HTR-8/SVneo (cell line): ENCODE data around the gene PATJ.
A peak's percentile ranks its signal among the peaks of the same experiment; 100 is the strongest.
"Not testable (repeated sequence)": the region's sequence is repeated elsewhere in the genome, so short reads cannot be mapped to it uniquely, and the experiment has no call there.

Source experiments
- DNase-seq: peaks from one replicate; pipeline ENCODE4 v3.0.0; 2011; ENCODE audit warnings: low spot score, mixed read lengths; ENCODE audit not compliant: insufficient read length
- FAIRE-seq: peaks from 2 replicates; lab custom pipeline; 2011; peaks lifted over from hg19 to GRCh38; lab: Jason Lieb, UNC

Gene PATJ

DNA sequence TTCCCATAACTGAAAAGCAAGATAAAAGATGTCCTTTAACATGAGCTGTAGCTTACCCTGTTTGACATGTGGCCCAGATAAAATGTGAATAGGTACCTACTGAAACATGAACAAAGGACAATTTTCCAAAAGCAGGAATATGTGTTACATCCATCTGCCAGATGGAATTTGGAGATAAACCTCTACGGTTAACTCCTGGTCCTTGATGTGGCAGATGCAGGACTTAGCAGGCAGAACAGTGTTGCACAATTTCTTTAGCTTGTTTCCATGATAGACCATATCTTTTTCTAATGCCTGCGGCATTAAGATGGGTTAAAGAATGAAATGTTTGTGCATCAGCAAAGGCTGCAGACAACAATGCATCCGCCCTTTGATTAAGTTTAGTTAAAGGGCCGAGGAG lies 437.8 kb downstream of the PATJ start:
- FAIRE-seq, DNase-seq: not testable (repeated sequence)

DNA sequence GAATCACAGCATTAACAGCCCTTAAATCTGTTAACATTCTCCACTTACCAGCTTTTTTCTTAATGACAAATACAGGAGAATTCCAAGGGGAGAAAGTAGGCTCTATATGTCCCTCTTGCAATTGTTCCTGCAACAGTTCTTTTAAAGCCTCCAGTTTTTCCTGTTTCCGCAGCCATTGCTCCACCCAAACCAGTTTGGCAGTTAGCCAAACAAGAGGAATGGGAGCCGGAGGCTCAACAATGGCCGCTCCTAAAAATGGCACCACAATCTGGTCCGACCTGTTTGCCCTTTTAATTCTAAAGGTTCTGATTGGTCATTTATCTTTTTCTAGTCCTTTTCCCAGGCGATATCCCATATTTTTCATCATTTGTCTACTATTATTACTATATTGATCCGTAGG lies 438.4 kb downstream of the PATJ start:
- DNase-seq (no peak), FAIRE-seq (no peak)

DNA sequence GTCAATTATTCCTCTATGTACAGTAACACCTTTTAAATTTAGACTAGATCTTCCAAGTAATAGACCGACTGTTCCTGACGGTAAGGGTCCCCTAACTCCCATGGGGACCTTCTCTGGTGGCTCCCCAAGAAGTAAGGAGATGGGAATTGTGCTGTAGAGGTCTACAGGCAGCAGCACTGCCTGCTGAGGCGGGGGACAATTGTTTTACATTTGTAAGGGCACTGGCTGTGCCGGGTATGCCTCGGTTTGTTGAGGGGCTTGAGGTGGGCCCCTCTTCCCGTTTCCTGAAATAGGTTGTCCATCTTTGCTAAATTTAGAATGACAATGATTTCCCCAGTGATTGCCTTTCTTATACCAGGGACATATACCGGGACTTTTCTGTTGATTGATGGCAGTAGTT lies 439.3 kb downstream of the PATJ start:
- FAIRE-seq (no peak), DNase-seq (no peak)

DNA sequence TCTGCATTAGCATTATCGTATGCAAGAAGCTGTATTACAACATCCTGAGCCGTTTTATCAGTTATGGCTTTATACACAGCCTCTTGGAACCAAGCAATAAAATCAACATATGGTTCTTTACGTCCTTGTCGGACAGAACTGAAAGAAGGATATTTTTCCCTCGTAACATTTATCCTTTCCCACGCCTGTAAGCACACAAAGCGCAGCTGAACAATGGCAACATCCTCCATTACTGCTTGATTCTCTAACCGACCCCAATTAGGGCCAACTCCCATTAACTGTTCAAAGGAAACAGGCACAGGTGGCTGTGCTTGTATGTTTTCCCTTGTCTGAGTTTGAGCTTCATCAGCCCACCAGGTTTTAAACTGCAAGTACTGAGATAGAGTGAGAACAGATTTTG lies 439.9 kb downstream of the PATJ start:
- not testable (repeated sequence) for DNase-seq, FAIRE-seq

DNA sequence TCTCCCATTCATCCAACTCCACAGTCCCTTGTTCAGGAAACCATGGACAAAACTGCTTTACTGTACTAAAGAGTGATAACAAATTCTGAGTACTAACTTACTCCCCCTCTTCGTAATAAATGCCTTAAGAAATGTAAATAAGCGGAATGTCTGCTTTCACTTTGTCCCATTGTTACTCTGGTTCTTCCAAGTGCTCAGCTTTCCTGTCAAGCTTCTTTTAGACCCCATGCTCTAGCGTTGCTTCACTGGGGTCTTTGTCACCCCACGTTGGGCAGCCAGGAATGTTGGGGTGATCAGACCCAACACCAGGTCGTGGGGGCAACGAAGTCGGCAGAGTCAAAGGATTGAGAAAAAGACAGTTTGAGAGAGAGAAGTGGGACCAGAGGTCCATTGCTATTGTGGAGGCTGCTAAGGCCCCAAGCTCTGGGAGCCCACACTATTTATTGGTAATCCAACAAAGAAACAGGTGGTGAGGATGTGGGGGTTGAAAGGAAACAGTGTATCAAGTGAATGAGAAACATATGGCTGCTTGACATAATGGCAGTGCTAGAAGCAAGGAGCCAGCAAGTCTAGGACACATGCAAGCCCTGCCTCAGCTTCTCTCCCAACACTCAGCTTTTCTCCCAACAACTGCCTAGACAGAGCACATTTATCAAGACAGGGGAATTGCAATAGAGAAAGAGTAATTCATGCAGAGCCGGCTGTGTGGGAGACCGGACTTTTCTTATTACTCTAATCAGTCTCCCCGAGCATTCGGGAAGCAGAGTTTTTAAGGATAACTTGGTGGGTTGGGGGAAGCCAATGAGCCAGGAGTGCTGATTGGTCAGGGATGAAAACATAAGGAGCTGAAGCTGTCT lies 441.1 kb downstream of the PATJ start:
- FAIRE-seq, DNase-seq: not testable (repeated sequence)

DNA sequence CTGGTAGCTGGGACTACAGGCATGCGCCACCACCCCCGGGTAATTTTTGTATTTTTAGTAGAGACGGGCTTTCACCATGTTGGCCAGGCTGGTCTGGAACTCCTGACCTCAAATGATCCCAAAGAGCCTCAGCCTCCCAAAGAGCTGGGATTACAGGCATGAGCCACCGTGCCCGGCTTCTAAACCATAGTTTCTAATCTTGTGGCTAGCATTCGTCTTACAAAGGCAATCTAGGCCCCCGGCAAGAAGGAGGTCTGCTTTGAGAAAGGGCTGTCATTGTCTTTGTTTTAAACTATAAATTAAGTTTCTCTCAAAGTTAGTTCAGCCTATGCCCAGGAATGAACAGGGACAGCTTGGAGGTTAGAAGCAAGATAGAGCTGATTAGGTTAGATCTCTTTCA lies 442.1 kb downstream of the PATJ start:
- DNase-seq (no peak), FAIRE-seq (no peak)

DNA sequence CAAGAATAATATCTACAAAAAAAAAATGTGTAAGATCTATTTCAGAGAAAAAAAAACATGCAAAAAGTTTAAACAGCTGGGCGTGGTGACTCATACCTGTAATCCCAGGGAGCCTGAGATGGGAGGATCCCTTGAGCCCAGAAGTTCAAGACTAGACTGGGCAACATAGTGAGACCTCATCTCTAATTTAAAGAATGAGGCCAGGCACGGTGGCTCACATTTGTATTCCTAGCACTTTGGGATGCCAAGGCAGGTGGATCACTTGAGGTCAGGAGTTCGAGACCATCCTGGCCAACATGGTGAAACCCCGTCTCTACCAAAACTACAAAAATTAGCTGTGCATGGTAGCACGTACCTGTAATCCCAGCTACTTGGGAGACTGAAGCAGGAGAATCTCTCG lies 443.0 kb downstream of the PATJ start:
- FAIRE-seq, DNase-seq: not testable (repeated sequence)

DNA sequence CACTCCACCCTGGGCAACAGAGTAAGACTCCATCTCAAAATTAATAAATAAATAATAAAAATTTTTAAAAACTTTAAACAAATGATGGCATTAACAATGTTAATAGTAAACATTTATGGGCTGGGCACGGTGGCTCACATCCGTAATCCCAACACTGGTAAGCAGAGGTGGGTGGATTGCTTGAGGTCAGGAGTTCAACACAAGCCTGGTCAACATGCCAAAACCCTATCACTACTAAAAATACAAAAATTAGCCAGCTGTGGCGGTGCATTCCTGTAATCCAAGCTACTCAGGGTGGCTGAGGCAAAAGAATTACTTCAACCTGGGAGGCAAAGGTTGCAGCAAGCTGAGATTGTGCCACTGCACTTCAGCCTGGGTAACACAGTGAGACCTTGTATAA lies 443.4 kb downstream of the PATJ start:
- no peak for FAIRE-seq
- DNase-seq: no peak

DNA sequence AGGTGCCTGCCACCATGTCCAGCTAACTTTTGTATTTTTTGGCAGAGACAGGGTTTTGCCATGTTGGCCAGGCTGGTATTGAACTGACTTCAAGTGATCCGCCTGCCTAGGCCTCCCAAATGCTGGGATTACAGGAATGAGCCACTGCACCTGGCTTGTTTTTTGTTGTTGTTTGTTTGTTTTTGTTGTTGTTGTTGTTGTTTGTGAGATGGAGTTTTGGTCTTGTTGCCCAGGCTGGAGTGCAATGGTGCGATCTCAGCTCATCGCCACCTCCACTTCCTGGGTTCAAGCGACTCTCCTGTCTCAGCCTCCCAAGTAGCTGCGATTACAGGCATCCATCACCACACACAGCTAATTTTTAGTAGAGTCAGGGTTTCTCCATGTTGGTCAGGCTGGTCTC lies 445.3 kb downstream of the PATJ start:
- DNase-seq (no peak), FAIRE-seq (no peak)

DNA sequence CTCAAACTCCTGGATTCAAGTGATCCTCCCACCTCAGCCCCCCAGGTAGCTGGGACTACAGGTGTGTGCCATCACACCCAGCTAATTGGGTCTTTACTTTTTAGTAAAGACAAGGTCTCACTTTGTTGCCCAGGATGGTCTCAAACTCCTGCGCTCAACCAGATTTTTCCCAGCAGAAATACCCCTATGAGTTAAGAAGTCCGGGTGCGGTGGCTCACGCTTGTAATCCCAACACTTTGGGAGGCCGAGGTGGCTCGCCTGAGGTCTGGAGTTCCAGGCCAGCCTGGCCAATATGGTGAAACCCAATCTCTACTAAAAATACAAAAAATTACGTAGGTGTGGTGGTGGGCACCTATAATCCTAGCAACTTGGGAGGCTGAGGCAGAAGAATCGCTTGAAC lies 445.8 kb downstream of the PATJ start:
- DNase-seq (no peak), FAIRE-seq (no peak)

DNA sequence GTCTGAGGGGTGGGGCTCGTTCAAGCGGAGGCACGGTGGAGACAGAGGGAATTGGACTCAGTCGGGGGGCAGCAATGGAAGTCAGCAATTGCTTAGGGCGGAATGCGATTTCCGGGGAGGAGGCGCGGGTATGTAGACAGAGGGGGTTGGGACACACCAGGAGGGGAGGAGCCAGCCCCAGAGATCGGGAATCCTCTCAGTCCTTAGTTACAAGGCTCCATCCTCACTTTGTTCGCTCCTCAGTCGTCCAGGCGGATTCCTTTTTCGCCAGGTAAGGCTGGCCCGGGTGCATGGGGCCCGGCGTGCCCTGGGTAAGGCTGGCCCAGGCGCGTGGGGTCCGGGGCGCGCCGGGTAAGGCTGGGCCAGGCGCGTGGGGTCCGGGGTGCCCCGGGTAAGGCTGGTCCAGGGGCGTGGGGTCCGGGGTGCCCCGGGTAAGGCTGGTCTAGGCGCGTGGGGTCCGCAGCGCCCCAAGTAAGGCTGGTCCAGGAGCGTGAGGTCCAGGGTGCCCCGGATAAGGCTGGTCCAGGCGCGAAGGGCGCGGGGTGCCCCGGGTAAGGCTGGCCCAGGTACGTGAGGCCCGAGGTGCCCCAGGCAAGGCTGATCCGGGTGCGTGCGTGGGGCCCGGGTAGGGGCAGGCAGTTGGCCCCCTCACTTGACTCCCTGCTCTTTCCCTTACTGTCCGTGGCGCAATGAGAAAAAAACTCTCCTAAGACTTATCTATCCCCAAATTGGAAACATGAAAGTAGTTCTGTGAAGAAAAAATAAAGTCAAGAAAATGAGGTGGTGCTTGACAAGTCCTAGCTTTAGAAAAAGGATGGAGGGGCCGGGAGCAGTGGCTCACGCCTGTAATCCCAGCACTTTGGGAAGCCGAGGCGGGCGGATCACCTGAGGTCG lies 452.6 kb downstream of the PATJ start, which contains the start of gene L1TD1:
L1TD1 (plus strand) TSS at position 199 of the 894 bp plus-strand sequence. CDS start 11,780 bp downstream, outside the sequence.
- FAIRE-seq (no peak), DNase-seq (peak; percentile 34)

DNA sequence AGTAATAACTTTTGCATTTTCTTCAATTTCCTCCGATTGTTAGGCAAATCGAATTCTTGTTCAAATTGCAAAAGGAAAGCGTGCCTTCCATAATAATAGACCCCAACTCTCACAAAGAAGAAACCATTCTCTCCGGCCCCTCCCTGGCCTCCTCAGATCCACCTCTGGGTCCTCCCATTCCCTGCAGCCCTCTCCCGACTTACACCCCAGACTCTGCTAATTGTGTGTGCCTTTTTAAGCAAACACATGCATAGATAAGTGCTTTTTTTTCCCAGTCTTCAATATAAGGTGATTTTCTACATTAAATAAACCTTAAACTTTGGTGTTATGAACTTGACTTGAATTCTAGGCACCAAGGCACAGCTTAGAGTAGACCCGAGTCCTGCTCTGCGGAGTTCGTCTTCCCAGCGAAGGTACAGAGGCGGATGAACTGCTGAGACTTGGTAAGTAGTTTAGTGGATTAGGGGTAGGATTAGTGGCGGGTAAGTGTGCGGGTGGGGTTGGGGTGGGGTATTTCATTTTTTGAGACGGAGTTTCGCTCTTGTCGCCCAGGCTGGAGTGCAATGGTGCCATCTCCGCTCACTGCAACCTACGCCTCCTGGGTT lies 453.9 kb downstream of the PATJ start:
- FAIRE-seq: no peak

DNA sequence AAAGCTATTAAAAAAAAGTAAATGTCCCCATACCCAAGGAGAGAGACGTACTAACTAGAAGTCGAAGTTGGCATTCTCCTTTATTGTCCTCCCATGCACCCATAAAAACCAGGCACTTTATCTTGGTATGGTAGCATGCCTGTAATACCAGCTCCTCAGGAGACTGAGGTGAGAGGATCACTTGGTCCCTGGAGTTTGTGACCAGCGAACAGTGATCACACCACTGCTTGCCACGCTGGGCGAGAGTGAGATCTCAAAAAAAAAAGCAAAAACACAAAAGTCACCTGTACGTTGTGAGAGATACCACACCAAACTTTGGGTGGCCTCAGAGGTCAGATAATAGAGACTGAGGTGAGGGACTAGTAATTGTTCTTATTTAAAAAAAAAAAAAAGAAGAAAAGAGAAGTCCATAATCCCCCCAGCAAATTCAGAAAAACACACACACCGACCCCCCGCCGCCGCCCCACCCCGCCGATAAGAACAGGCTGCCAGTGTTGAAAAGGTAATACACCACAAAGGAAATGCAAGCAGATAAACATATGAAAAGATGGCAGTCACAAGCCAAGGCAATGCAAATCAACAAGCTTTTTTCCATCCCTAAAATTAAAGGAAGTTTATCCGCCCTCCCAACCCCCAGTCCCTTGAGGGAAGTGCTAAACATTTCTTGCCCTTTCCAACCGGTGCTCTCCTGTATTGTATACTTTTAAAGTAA lies 455.9 kb downstream of the PATJ start:
- DNase-seq (no peak), FAIRE-seq (no peak)

More for the DNA sequence above, 453.9 kb downstream of the PATJ start:
- DNase-seq: no peak

DNA sequence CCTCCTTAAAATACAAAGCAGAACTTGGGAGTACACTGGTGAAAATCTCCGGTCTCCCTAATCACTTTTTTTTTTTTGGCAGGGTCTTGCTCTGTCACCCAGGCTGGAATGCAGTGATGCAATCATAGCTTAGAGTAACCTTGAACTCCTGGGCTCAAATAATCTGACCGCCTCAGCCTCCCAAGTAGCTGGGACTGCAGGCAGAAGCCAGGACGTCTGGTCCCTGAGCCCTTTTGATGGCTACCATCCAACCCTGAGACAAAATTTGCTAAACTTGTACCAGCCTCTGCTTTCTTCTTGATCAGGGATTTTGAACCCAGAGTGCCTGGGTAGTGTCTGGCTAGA lies 456.5 kb downstream of the PATJ start:
- DNase-seq (no peak), FAIRE-seq (no peak)

DNA sequence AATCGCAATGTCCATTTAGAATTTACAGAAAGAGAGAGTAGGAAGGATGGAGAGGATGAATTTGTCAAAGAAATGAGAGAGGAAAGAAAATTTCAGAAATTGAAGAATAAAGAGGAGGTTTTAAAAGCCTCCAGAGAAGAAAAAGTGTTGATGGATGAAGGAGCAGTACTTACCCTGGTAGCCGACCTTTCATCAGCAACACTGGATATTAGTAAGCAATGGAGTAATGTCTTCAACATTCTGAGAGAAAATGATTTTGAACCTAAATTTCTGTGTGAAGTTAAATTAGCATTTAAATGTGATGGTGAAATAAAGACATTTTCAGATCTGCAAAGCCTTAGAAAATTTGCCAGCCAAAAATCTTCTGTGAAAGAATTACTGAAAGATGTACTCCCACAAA lies 464.9 kb downstream of the PATJ start:
- DNase-seq (no peak), FAIRE-seq (no peak)

DNA sequence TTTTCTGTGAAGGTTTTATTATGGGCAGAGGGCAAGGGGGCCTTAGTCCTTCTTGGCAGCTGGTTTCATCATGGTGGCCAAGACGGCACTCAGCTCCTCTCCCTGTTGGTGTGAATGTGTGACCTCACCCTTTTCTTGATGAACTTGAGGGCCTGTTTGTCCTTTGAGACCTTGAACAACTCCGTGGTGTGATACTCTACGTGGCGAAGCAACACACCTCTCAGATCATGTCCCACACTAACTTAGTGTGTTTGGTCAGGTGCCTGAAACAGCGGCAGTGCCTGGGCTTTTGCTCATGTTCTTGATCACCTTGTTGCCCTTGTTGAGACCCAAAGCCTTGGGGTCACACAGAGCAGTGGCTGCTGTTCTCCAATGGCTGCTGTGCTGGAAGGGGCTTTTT lies 465.8 kb downstream of the PATJ start:
- DNase-seq (no peak), FAIRE-seq (no peak)

DNA sequence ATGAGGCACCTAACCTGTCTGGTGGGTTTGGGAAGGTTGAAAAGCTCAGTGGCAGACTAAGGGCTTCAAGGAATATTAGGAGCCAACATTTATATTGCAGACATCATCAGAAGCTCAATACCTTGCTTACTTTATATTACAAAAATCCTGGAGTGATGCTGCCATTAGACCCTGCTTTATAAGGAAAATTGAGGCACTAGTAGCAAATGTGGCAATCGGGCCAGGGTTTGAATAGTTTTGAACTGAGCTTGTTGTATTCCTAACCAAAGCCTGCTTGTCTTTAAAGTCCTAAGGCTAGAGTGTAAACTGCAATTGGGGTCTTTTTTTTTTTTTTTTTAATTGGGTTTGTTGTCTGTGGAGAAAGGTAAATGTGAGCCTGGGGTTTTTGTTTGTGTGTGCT lies 466.7 kb downstream of the PATJ start:
- FAIRE-seq: no peak
- DNase-seq: no peak

DNA sequence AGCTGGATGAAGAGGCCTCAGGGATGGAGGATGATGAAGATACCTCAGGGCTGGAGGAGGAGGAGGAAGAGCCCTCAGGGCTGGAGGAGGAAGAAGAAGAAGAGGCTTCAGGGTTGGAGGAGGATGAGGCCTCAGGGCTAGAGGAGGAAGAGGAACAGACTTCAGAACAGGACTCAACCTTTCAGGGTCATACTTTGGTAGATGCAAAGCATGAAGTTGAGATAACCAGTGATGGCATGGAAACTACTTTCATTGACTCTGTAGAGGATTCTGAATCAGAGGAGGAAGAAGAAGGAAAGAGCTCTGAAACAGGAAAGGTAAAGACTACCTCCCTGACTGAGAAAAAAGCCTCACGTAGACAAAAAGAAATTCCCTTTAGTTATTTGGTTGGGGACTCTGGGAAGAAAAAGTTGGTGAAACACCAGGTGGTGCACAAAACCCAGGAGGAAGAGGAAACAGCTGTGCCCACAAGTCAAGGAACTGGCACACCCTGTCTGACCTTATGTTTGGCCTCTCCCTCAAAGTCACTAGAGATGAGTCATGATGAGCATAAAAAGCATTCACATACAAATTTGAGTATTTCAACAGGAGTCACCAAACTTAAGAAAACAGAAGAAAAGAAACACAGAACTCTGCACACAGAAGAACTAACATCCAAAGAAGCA lies 467.8 kb downstream of the PATJ start:
- no peak for FAIRE-seq
- no peak for DNase-seq

DNA sequence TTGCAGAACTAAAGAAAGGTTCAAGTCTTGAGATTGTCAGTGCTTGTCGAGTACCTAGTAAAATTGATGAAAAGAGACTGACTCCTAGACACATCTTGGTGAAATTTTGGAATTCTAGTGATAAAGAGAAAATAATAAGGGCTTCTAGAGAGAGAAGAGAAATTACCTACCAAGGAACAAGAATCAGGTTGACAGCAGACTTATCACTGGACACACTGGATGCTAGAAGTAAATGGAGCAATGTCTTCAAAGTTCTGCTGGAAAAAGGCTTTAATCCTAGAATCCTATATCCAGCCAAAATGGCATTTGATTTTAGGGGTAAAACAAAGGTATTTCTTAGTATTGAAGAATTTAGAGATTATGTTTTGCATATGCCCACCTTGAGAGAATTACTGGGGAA lies 468.7 kb downstream of the PATJ start:
- DNase-seq (no peak), FAIRE-seq (no peak)

DNA sequence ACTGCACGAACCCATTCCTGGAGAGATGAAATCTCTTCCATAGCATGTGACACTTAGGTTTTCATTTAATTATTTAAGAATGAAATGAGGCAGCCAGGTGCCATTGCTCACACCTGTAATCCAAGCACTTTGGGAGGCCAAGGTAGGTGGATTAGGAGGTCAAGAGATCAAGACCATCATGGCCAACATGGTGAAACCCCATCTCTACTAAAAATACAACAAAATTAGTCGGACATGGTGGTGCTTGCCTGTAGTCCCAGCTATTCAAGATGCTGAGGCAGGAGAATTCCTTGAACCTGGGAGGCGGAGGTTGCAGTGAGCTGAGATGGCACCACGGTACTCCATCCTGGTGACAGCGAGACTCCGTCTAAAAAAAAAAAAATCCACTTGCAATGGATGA lies 470.1 kb downstream of the PATJ start:
- no peak for FAIRE-seq

More for the DNA sequence above, 470.1 kb downstream of the PATJ start:
- DNase-seq: no peak
